ENCODE data around the gene FAM20C. TPM values are rescaled to one million over a fixed set of nuclear protein-coding genes. Genes with fewer than 3 reads are reported as not detected.
"Not testable (repeated sequence)": the region's sequence is repeated elsewhere in the genome, so short reads cannot be mapped to it uniquely, and the experiment has no call there.

The FAM20C gene
- total RNA-seq, 2 experiments from 2014 or later = 0.45 to 0.80 TPM

DNA sequence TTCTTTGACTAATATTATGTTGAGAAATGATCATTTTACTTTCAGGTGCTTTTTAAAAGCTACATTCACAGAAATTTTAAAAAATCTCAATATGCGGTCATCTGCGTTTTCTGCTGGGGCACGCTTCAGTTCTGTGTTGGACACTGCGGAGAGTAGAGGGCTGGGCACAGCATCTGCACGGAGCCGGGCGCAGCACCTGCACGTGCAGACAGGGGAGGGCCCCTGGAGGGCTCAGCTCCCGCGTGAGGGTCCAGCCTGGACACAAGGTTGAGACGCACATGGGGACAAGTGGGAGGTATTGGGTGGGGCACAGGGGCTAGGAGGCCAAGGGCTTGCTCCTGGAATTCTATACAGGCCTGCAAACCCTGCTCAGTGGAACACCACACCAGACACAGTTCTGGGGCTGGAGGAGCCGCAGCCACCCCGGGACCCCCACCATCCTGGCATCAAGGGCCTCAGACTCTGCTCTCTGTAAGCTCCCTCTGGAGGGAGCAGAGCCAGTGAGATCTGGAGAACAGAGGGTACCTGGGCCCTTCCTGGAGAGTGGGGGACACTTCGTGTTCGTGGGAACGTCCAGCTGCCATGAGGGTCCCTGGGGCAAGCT, 20.4 kb upstream of the FAM20C start:
- CTCF ChIA-PET = no interaction called here
- no peak overlapping the region for H3K4me3 Mint-ChIP-seq
- POLR2A ChIA-PET = no interaction called here
- peaks cover 15% of the 10 kb centered on the region for H3K27me3 Mint-ChIP-seq
- no peaks in the 10 kb centered on the region for H3K36me3 Mint-ChIP-seq
- H3K4me1 Mint-ChIP-seq (ENCODE audit: low read depth) = no peaks in the 10 kb centered on the region
- intact Hi-C loops (cut with micrococcal nuclease) = no loop called here
- no peak overlapping the region for H3K27ac Mint-ChIP-seq
- no peak for DNase-seq
- no peaks in the 10 kb centered on the region for H3K9me3 Mint-ChIP-seq

GRCh38 chr7:173209-173918, 19.0 kb upstream of the FAM20C start:
- no peaks in the 10 kb centered on the region for H3K9me3 Mint-ChIP-seq
- no peak for DNase-seq
- H3K36me3 Mint-ChIP-seq = no peaks in the 10 kb centered on the region
- H3K4me1 Mint-ChIP-seq (ENCODE audit: low read depth) = no peaks in the 10 kb centered on the region
- CTCF ChIA-PET = no interaction called here
- H3K27me3 Mint-ChIP-seq = peaks cover 8% of the 10 kb centered on the region
- POLR2A ChIA-PET = no interaction called here
- H3K4me3 Mint-ChIP-seq = no peak overlapping the region
- no peak overlapping the region for H3K27ac Mint-ChIP-seq
- intact Hi-C loops (cut with micrococcal nuclease) = no loop called here

DNA sequence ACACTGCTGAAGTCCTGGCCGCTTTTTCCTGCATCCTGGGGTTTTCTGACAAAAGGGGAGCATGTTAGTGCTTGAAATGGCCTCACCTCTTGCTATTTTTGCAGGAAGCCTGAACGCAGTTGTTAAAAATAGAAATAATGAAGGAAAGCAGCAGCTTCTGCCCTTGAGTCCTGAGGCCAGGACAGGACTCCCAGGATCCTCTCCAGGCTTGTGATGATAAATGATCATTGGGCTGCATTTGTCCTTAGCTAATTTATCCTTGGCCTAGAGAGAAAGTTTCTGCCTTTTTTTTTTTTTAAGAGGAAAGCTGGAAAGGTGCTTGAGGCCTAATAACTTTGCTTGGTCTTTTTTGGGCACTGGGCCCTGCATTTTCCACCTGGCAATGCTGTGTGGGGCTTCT, 17.7 kb upstream of the FAM20C start:
- H3K36me3 Mint-ChIP-seq = no peaks in the 10 kb centered on the region
- H3K4me3 Mint-ChIP-seq = no peak overlapping the region
- CTCF ChIA-PET = no interaction called here
- H3K27me3 Mint-ChIP-seq = peaks cover 5% of the 10 kb centered on the region
- no peaks in the 10 kb centered on the region for H3K4me1 Mint-ChIP-seq (ENCODE audit: low read depth)
- intact Hi-C loops (cut with micrococcal nuclease) = no loop called here
- H3K9me3 Mint-ChIP-seq = no peaks in the 10 kb centered on the region
- no peak overlapping the region for H3K27ac Mint-ChIP-seq
- POLR2A ChIA-PET = no interaction called here
- DNase-seq = no peak

DNA sequence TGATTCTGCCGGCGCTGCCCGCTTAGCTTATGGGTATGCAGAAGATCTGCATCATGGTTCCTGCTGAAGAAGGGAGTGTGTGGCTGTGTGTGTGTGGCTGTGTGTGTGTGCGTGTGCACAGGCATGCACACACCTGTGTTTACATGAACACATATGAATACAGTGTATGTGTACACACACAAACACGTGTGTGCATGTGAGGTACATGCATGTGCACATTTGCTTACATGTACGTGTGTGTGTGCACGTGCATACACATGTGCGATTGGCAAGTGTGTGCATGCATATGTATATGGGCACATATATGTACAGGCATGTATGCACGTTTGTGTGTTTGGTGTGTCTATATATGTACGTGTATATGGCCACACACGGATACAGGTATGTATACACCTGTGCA, 16.4 kb upstream of the FAM20C start:
- intact Hi-C loops (cut with micrococcal nuclease) = no loop called here

GRCh38 chr7:176381-176780, 16.0 kb upstream of the FAM20C start:
- Mint-ChIP-seq H3K9me3 (no peaks in the 10 kb centered on the region), H3K4me3 (no peak overlapping the region), H3K27me3 (no peaks in the 10 kb centered on the region), H3K27ac (no peak overlapping the region), H3K4me1 (ENCODE audit: low read depth) (no peaks in the 10 kb centered on the region), H3K36me3 (no peaks in the 10 kb centered on the region)
- intact Hi-C loops (cut with micrococcal nuclease) = no loop called here
- ChIA-PET POLR2A (no interaction called here), CTCF (no interaction called here)
- no peak for DNase-seq

More for the DNA sequence above, 16.4 kb upstream of the FAM20C start:
- Mint-ChIP-seq H3K4me3 (no peak overlapping the region), H3K27ac (no peak overlapping the region), H3K4me1 (ENCODE audit: low read depth) (no peaks in the 10 kb centered on the region), H3K36me3 (no peaks in the 10 kb centered on the region), H3K9me3 (no peaks in the 10 kb centered on the region), H3K27me3 (no peaks in the 10 kb centered on the region)
- no peak for DNase-seq
- ChIA-PET POLR2A (no interaction called here), CTCF (no interaction called here)

GRCh38 chr7:176786-177459, 15.4 kb upstream of the FAM20C start:
- Mint-ChIP-seq H3K36me3 (no peaks in the 10 kb centered on the region), H3K4me3 (no peak overlapping the region), H3K27me3 (no peaks in the 10 kb centered on the region), H3K4me1 (ENCODE audit: low read depth) (no peaks in the 10 kb centered on the region), H3K27ac (no peak overlapping the region), H3K9me3 (no peaks in the 10 kb centered on the region)
- no peak for DNase-seq
- intact Hi-C loops (cut with micrococcal nuclease) = no loop called here
- ChIA-PET POLR2A (no interaction called here), CTCF (no interaction called here)

- intact Hi-C loops (cut with micrococcal nuclease) = no loop called here
- no peaks in the 10 kb centered on the region for H3K27me3 Mint-ChIP-seq
- H3K4me3 Mint-ChIP-seq = no peak overlapping the region
- no peak for DNase-seq
- no peak overlapping the region for H3K27ac Mint-ChIP-seq
- CTCF ChIA-PET = no interaction called here
- no peaks in the 10 kb centered on the region for H3K9me3 Mint-ChIP-seq
- POLR2A ChIA-PET = no interaction called here
- H3K36me3 Mint-ChIP-seq = no peaks in the 10 kb centered on the region
- H3K4me1 Mint-ChIP-seq (ENCODE audit: low read depth) = no peaks in the 10 kb centered on the region
Observed at GRCh38 chr7:178444-178843, 13.9 kb upstream of the FAM20C start.

GRCh38 chr7:179209-179681, 13.1 kb upstream of the FAM20C start:
- H3K9me3 Mint-ChIP-seq = no peaks in the 10 kb centered on the region
- H3K27me3 Mint-ChIP-seq = no peaks in the 10 kb centered on the region
- H3K4me3 Mint-ChIP-seq = no peak overlapping the region
- POLR2A ChIA-PET = no interaction called here
- H3K4me1 Mint-ChIP-seq (ENCODE audit: low read depth) = no peaks in the 10 kb centered on the region
- no peaks in the 10 kb centered on the region for H3K36me3 Mint-ChIP-seq
- H3K27ac Mint-ChIP-seq = no peak overlapping the region
- intact Hi-C loops (cut with micrococcal nuclease) = no loop called here
- no peak for DNase-seq
- CTCF ChIA-PET = no interaction called here

GRCh38 chr7:179948-180694, 12.2 kb upstream of the FAM20C start:
- Mint-ChIP-seq H3K27me3 (no peaks in the 10 kb centered on the region), H3K4me1 (ENCODE audit: low read depth) (no peaks in the 10 kb centered on the region), H3K9me3 (no peaks in the 10 kb centered on the region), H3K36me3 (no peaks in the 10 kb centered on the region), H3K4me3 (no peak overlapping the region), H3K27ac (no peak overlapping the region)
- ChIA-PET CTCF (no interaction called here), POLR2A (no interaction called here)
- DNase-seq = no peak
- intact Hi-C loops (cut with micrococcal nuclease) = no loop called here

- ChIA-PET POLR2A (no interaction called here), CTCF (no interaction called here)
- Mint-ChIP-seq H3K36me3 (no peaks in the 10 kb centered on the region), H3K27ac (no peak overlapping the region), H3K4me1 (ENCODE audit: low read depth) (no peaks in the 10 kb centered on the region), H3K27me3 (no peaks in the 10 kb centered on the region), H3K9me3 (no peaks in the 10 kb centered on the region), H3K4me3 (no peak overlapping the region)
- no peak for DNase-seq
- intact Hi-C loops (cut with micrococcal nuclease) = no loop called here
Observed at GRCh38 chr7:181738-182137, 10.6 kb upstream of the FAM20C start.

- H3K9me3 Mint-ChIP-seq; H3K4me3 Mint-ChIP-seq; H3K27ac Mint-ChIP-seq; H3K36me3 Mint-ChIP-seq; DNase-seq; intact Hi-C loops (cut with micrococcal nuclease); H3K27me3 Mint-ChIP-seq; H3K4me1 Mint-ChIP-seq (ENCODE audit: low read depth); POLR2A ChIA-PET; CTCF ChIA-PET: not testable (repeated sequence)
Observed at GRCh38 chr7:182502-182901, 9.9 kb upstream of the FAM20C start.

DNA sequence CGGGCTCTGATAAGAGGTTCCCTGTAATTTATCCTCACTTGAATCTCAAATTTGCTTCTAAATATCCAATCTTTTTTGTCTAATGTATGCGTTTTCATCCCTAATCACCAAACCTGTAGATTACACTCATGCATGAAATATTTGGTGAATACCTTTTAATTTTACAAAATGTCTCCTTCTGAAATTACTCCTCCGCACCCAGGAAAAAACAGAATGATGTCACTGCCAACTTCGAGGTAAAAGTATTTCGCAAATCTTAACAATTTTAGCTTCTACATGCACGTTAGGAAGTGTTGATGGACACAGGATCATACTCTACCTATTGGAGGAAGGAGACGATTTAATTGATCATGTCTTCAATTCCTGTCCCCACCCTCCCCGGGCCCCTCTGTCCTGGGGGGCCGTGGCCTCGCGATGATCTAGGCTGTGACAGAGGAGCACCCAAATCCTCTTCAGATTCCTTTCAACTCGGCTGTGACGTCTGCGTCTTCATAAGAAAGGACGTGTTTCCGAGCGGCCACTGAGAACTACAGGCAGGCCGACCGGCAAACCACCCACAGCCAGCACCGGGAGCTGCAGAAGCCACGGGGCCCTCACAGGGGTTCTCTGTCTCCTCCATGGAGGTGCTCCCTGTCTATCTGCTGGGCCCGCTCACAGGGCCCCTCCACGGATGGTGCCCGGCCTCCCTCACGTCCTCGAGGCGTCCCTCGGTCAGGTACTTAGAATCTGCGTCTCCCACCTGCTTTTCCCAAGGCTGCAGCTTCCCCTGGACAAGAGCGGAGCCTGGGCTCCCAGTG, 8.7 kb upstream of the FAM20C start:
- no peak overlapping the region for H3K27ac Mint-ChIP-seq
- no peaks in the 10 kb centered on the region for H3K4me1 Mint-ChIP-seq (ENCODE audit: low read depth)
- POLR2A ChIA-PET = no interaction called here
- H3K36me3 Mint-ChIP-seq = no peaks in the 10 kb centered on the region
- H3K9me3 Mint-ChIP-seq = no peaks in the 10 kb centered on the region
- CTCF ChIA-PET = no interaction called here
- intact Hi-C loops (cut with micrococcal nuclease) = no loop called here
- no peak overlapping the region for H3K4me3 Mint-ChIP-seq
- no peaks in the 10 kb centered on the region for H3K27me3 Mint-ChIP-seq
- no peak for DNase-seq

Data from activated CD4-positive, alpha-beta memory T cell treated with anti-CD3 and anti-CD28 coated beads for 36 hours (primary cell).